H9 (cell line): ENCODE measurements around the gene POU2F3. TPM values are rescaled to one million over a fixed set of nuclear protein-coding genes. Genes with fewer than 3 reads are reported as not detected.

Source experiments
- DNase-seq: peaks from one replicate; pipeline ENCODE4 v3.0.0-alpha.2; 2017
- H2AFZ ChIP-seq: one replicate; pipeline ENCODE4 v1.6.1; 2013; ENCODE audit warnings: mild to moderate bottlenecking, low read length, control low read depth, moderate library complexity
- H2AK5ac ChIP-seq: 2 replicates; pipeline ENCODE4 v1.6.1; 2013; ENCODE audit warnings: low read length, control low read depth, mixed read lengths; ENCODE audit not compliant: insufficient read length
- H2BK120ac ChIP-seq: one replicate; pipeline ENCODE4 v1.6.1; 2013; ENCODE audit warnings: low read depth, mild to moderate bottlenecking, low read length, control low read depth, inconsistent platforms; ENCODE audit not compliant: poor library complexity, severe bottlenecking
- H2BK12ac ChIP-seq: 2 replicates; pipeline ENCODE4 v1.6.1; 2013; ENCODE audit warnings: low read length, control low read depth, mixed read lengths, low read depth; ENCODE audit not compliant: insufficient read length
- H2BK15ac ChIP-seq: 2 replicates; pipeline ENCODE4 v1.6.1; 2013; ENCODE audit warnings: low read depth, low read length, control low read depth
- H2BK20ac ChIP-seq: one replicate; pipeline ENCODE4 v1.6.1; 2013; ENCODE audit warnings: low read depth, mild to moderate bottlenecking, low read length, control low read depth, inconsistent platforms; ENCODE audit not compliant: poor library complexity, severe bottlenecking
- H2BK5ac ChIP-seq: 2 replicates; pipeline ENCODE4 v1.6.1; 2013; ENCODE audit warnings: low read length, control low read depth, mixed read lengths; ENCODE audit not compliant: insufficient read length
- H3K14ac ChIP-seq: 2 replicates; pipeline ENCODE4 v1.6.1; 2013; ENCODE audit warnings: low read length, control low read depth; ENCODE audit not compliant: insufficient read depth
- H3K18ac ChIP-seq: 2 replicates; pipeline ENCODE4 v1.6.1; 2013; ENCODE audit warnings: low read depth, mild to moderate bottlenecking, mixed read lengths, low read length, control low read depth; ENCODE audit not compliant: insufficient read length
- H3K23ac ChIP-seq: 2 replicates; pipeline ENCODE4 v1.6.1; 2013; ENCODE audit warnings: low read length, control low read depth, mixed read lengths, low read depth; ENCODE audit not compliant: insufficient read length
- H3K23me2 ChIP-seq: 2 replicates; pipeline ENCODE4 v1.6.1; 2013; ENCODE audit warnings: low read depth, mild to moderate bottlenecking, mixed read lengths, low read length, control low read depth; ENCODE audit not compliant: insufficient read length, poor library complexity, severe bottlenecking
- H3K27ac ChIP-seq: 2 replicates; pipeline ENCODE4 v1.5.1; 2013; ENCODE audit warnings: low read length, control low read depth, mixed read lengths, low read depth; ENCODE audit not compliant: insufficient read length
- H3K27me3 ChIP-seq: 2 replicates; pipeline ENCODE4 v1.6.1; 2013; ENCODE audit warnings: low read length, control low read depth, inconsistent platforms; ENCODE audit not compliant: insufficient read depth
- H3K4ac ChIP-seq: 2 replicates; pipeline ENCODE4 v1.6.1; 2013; ENCODE audit warnings: low read depth, mild to moderate bottlenecking, control low read depth, inconsistent platforms, low read length, moderate library complexity
- H3K4me1 ChIP-seq: 2 replicates; pipeline ENCODE4 v1.6.1; 2013; ENCODE audit warnings: low read length, control low read depth, inconsistent platforms; ENCODE audit not compliant: insufficient read depth
- H3K4me2 ChIP-seq: 2 replicates; pipeline ENCODE4 v1.6.1; 2013; ENCODE audit warnings: low read length, control low read depth, mixed read lengths; ENCODE audit not compliant: insufficient read length, insufficient read depth
- H3K56ac ChIP-seq: 2 replicates; pipeline ENCODE4 v1.6.1; 2013; ENCODE audit warnings: low read depth, mild to moderate bottlenecking, mixed read lengths, low read length, control low read depth; ENCODE audit not compliant: insufficient read length
- H3K79me1 ChIP-seq: 2 replicates; pipeline ENCODE4 v1.6.1; 2013; ENCODE audit warnings: low read depth, mild to moderate bottlenecking, moderate library complexity, low read length, control low read depth, inconsistent platforms; ENCODE audit not compliant: insufficient read depth, poor library complexity, severe bottlenecking
- H3K79me2 ChIP-seq: 2 replicates; pipeline ENCODE4 v1.6.1; 2013; ENCODE audit warnings: low read length, control low read depth, inconsistent platforms; ENCODE audit not compliant: insufficient read depth
- H3K9ac ChIP-seq: 2 replicates; pipeline ENCODE4 v1.6.1; 2013; ENCODE audit warnings: low read length, control low read depth, mixed read lengths; ENCODE audit not compliant: insufficient read length; ENCODE audit errors: extremely low read depth
- H3K9me3 ChIP-seq: one replicate; pipeline ENCODE4 v1.6.1; 2013; ENCODE audit warnings: low read depth, low read length, inconsistent platforms; ENCODE audit not compliant: control insufficient read depth
- H3T11ph ChIP-seq: one replicate; pipeline ENCODE4 v1.6.1; 2013; ENCODE audit warnings: mild to moderate bottlenecking, low read length, control low read depth, inconsistent platforms
- H4K20me1 ChIP-seq: one replicate; pipeline ENCODE4 v1.6.1; 2013; ENCODE audit not compliant: control insufficient read depth, insufficient read length, insufficient read depth
- H4K5ac ChIP-seq: 2 replicates; pipeline ENCODE4 v1.6.1; 2013; ENCODE audit warnings: low read depth, mild to moderate bottlenecking, mixed read lengths, low read length, control low read depth; ENCODE audit not compliant: insufficient read length
- H4K8ac ChIP-seq: replicated peaks from 2 replicates; pipeline ENCODE4 v1.6.1; 2013; ENCODE audit warnings: low read length, control low read depth, mixed read lengths, low read depth; ENCODE audit not compliant: insufficient read length
- H4K91ac ChIP-seq: 2 replicates; pipeline ENCODE4 v1.6.1; 2013; ENCODE audit warnings: low read depth, mild to moderate bottlenecking, moderate library complexity, mixed read lengths, low read length, control low read depth; ENCODE audit not compliant: insufficient read length
- H3K27ac Mint-ChIP-seq, 3 experiments: 2 replicates in 2 of 3; 3 replicates in 1 of 3; pipeline ENCODE4 v1.8.0; 2020 to 2021; ENCODE audit warnings: mixed read lengths in 3 of 3, mild to moderate bottlenecking in 1 of 3, moderate library complexity in 1 of 3
- H3K27me3 Mint-ChIP-seq: 2 replicates; pipeline ENCODE4 v1.8.0; 2021; ENCODE audit warnings: low read depth, mild to moderate bottlenecking, moderate library complexity, mixed read lengths
- H3K36me3 Mint-ChIP-seq, 3 experiments: 2 replicates in 2 of 3; 3 replicates in 1 of 3; pipeline ENCODE4 v1.8.0; 2020 to 2021; ENCODE audit warnings: low read depth in 3 of 3, mixed read lengths in 3 of 3; ENCODE audit not compliant: insufficient read depth in 1 of 3
- H3K4me1 Mint-ChIP-seq, 2 experiments: 2 replicates each; pipeline ENCODE4 v1.8.0; 2020; ENCODE audit warnings: mixed read lengths in 2 of 2
- H3K4me3 Mint-ChIP-seq, 2 experiments: 2 replicates in 1 of 2; 3 replicates in 1 of 2; pipeline ENCODE4 v1.8.0; 2020 to 2021; ENCODE audit warnings: mild to moderate bottlenecking in 2 of 2, mixed read lengths in 2 of 2, moderate library complexity in 1 of 2
- H3K9me3 Mint-ChIP-seq, 2 experiments: 2 replicates in 1 of 2; 3 replicates in 1 of 2; pipeline ENCODE4 v1.8.0; 2020; ENCODE audit warnings: mild to moderate bottlenecking in 2 of 2, mixed read lengths in 2 of 2, moderate library complexity in 1 of 2
- WGBS: extraction: QIAGEN DNeasy Blood & Tissue Kit; methylation state at CpG from one replicate; pipeline ENCODE4 v1.1.7; 2013; ENCODE audit warnings: missing lambda C conversion rate, low lambda C conversion rate, mixed read lengths; ENCODE audit not compliant: insufficient read length; ENCODE audit errors: extremely low coverage; 5-methylcytosine and 5-hydroxymethylcytosine counted together
- total RNA-seq: library from RNA; stranded (reverse); gene quantifications from 2 replicates; pipeline ENCODE4 v1.2.1, GENCODE V29; 2021
- TF ChIP-seq, protein P1 (sequence below): fragments of 200-600 bp; sonication (generic); conservative IDR thresholded peaks from 3 replicates; pipeline ENCODE4 v1.8.0; 2021; ENCODE audit warnings: antibody characterized with exemption, mild to moderate bottlenecking

Gene POU2F3
- total RNA-seq, 1 experiment from 2014 or later = 1.1 TPM

DNA sequence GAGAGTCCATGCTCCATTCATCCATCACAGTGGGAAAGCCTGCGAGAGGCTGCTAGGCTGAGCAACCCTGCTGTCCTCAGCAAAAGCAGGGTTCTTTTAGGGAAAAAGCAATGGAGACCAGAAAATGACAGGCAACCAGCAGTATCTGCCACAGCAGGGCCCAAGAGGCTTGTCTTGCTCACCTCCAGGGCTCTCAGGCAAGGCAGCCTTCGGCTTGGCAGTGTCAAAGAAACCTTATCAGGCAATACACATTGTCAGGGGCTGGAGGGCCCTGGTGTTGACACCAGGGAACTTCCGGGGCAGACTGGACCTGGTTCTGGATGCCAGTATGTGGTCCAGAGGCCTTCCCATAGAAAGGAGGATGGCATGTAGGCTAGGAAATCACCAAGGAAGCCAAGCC lies 74.9 kb downstream of the POU2F3 start:
- DNase-seq = no peak
- H3K4me2 ChIP-seq = no peak overlapping the region
- peaks cover 2% of the 10 kb centered on the region; the same call in 1 of the 2 replicates for H3K4me1 ChIP-seq
- H3K18ac ChIP-seq = no peak overlapping the region
- no peak overlapping the region for H4K8ac ChIP-seq
- no peak overlapping the region for H3K23ac ChIP-seq
- H2AFZ ChIP-seq = no peak overlapping the region
- no CpG with 5 or more reads among the region's 3 CpGs for WGBS
- TF ChIP-seq, protein P1, sequence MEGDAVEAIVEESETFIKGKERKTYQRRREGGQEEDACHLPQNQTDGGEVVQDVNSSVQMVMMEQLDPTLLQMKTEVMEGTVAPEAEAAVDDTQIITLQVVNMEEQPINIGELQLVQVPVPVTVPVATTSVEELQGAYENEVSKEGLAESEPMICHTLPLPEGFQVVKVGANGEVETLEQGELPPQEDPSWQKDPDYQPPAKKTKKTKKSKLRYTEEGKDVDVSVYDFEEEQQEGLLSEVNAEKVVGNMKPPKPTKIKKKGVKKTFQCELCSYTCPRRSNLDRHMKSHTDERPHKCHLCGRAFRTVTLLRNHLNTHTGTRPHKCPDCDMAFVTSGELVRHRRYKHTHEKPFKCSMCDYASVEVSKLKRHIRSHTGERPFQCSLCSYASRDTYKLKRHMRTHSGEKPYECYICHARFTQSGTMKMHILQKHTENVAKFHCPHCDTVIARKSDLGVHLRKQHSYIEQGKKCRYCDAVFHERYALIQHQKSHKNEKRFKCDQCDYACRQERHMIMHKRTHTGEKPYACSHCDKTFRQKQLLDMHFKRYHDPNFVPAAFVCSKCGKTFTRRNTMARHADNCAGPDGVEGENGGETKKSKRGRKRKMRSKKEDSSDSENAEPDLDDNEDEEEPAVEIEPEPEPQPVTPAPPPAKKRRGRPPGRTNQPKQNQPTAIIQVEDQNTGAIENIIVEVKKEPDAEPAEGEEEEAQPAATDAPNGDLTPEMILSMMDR = no peak
- H4K20me1 ChIP-seq = no peaks in the 10 kb centered on the region
- no peak overlapping the region for H3K56ac ChIP-seq
- no peak overlapping the region for H3K14ac ChIP-seq
- H3K27me3 ChIP-seq = no peaks in the 10 kb centered on the region
- no peaks in the 10 kb centered on the region for H3K9me3 ChIP-seq
- no peak overlapping the region for H2BK12ac ChIP-seq
- Mint-ChIP-seq H3K4me1 (peaks cover 11 to 14% of the 10 kb centered on the region in 2 experiments), H3K27me3 (peaks cover 14% of the 10 kb centered on the region), H3K9me3 (no peaks in the 10 kb centered on the region), H3K36me3 (no peaks in the 10 kb centered on the region), H3K4me3 (no peak overlapping the region), H3K27ac (no peak overlapping the region)
- H2BK15ac ChIP-seq = no peak overlapping the region
- H3K79me2 ChIP-seq = no peaks in the 10 kb centered on the region
- H2AK5ac ChIP-seq = no peak overlapping the region
- H3K9ac ChIP-seq = no peak overlapping the region
- no peak overlapping the region for H3K4ac ChIP-seq
- no peak overlapping the region for H2BK120ac ChIP-seq
- no peaks in the 10 kb centered on the region for H3K79me1 ChIP-seq
- H3K23me2 ChIP-seq = no peaks in the 10 kb centered on the region
- H3T11ph ChIP-seq = no peak overlapping the region
- no peak overlapping the region for H3K27ac ChIP-seq
- H4K91ac ChIP-seq = no peak overlapping the region
- H4K5ac ChIP-seq = no peak overlapping the region
- H2BK20ac ChIP-seq = no peak overlapping the region
- H2BK5ac ChIP-seq = no peak overlapping the region
